GM21360 (cell line): ENCODE data around the gene SOD1.

Source experiments
- ATAC-seq: cut with Tn5 transposase; IDR thresholded peaks from one replicate; pipeline ENCODE4 v1.9.1; 2021; ENCODE audit warnings: mild to moderate bottlenecking, moderate library complexity; ENCODE audit not compliant: unreplicated experiment

The SOD1 gene

GRCh38 chr21:31678478-31678877, 19.0 kb downstream of the SOD1 start:
- ATAC-seq: no peak

DNA sequence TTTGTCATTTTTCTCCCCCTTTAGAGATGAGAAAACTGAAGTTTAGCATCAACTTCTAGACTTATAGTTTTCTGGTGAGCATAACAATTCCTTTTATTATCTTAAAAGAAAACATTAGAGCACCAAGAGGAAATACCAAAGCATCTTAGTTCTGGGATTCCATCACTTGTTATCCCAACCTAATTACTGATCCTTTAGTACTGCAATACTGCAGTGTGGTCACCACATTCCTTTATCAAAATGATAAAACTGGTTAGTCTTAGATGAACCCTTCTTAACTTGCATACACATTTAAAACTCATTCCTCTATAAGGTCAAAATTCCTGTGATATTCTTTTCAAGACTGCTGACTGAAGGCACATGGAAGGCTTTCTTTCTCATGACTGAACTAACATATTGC, 23.1 kb downstream of the SOD1 start:
- no peak for ATAC-seq

- ATAC-seq: no peak
These were observed 23.5 kb downstream of the SOD1 start for GRCh38 chr21:31683029-31683428.

DNA sequence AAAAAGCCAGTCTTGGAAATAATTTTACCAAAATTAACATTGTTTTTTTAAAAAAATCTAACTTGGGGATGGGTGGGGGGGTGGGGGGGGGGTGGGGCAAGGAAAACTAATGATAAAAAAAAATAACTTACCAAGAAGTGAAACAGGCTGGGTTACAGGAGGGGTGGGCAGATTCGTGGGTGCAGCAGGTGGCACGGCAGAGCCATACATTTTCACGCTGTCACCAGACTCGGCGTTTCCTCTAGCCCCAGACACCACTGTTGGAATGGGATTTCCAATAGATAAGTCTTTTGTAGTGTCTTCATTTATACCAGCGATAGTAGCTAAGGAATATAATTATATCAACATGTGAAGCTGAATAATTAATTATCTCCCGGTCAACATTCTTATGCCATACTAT, 25.4 kb downstream of the SOD1 start:
- no peak for ATAC-seq

DNA sequence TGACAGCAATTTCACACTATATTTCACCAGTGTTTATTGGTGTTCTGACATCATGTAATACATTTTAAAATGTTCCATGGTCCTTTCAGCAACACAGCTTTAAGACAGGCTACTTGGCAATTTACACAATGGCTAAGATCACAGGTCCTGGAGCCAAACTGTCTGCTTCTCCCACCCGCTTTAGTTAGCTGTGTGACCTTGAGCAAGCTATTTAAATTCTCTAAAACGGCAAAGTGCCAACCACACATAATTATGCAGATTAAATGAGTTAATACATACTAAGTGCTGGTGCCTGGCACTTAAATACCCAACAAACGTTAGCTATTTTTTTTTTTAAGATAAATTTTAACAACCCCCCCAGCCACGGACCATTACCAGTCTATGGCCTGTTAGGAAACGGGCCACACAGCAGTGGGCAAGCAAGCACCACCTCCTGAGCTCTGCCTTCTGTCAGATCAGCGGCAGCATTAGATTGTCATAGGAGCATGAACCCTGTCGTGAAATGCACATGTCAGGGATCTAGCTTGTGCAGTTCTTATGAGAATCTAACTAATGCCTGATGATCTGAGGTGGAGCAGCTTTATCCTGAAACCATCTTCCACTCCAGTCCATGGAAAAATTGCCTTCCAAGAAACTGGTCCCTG, 26.9 kb downstream of the SOD1 start:
- ATAC-seq: no peak

GRCh38 chr21:31687108-31687507, 27.6 kb downstream of the SOD1 start:
- ATAC-seq: no peak

GRCh38 chr21:31688603-31689368, 29.3 kb downstream of the SOD1 start:
- ATAC-seq: no peak

- no peak for ATAC-seq
These were observed 33.7 kb downstream of the SOD1 start for GRCh38 chr21:31693222-31693621.

GRCh38 chr21:31696424-31696823, 36.9 kb downstream of the SOD1 start:
- ATAC-seq: no peak

GRCh38 chr21:31698461-31698860, 39.0 kb downstream of the SOD1 start:
- ATAC-seq: no peak

DNA sequence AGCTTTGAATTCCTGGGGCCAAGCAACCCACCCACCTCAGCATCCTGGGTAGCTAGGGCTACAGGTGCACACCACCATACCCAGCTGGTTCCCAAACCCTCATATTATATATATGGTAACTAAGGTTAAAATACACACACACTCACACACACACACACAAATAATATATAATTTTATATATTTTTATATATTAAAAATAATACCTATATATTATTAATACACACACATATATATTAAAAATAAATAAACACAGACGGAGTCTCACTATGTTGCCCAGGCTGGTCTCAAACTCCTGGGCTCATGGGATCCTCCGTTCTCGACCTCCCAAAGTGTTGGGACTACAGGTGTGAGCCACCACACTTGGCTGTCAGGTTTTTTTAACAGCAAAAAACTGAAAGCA, 40.5 kb downstream of the SOD1 start:
- no peak for ATAC-seq

- no peak for ATAC-seq
These were observed 47.1 kb downstream of the SOD1 start for GRCh38 chr21:31706562-31706961.

DNA sequence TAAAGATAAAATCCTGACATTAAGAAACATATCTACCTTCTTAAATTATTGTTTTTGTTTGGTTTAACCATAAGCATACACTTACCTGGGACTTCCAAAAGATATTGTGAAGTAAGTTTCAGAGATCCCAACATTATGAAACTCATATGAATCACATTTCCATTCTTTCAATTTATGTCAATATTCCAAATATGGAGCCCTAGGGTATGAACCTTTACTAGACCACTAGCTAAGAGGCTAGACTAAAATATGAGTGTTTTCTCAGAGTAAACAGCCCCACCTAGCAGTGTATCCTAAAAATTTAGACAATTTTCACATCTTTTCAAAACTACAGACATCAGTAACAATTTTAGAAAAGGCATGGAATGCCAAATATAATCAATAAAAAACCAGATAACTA, 48.0 kb downstream of the SOD1 start:
- ATAC-seq: no peak

DNA sequence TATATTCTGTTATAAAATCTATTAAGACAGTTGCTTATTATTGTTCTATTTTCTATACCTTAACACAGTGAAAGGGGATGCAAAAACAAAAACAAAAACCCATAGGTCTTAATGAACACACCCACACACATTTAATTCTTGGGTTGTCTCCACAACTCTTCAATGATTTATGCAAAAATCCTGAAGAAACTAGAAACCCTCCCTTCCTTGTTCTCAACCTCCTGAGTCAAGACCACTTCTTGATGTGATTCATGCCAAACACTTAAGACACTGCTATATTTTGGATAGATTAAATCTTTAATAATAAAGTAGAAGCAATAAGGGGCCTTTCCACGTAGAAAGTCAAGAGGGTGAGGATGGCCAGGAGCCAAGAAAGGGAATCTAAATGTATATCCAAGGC, 49.0 kb downstream of the SOD1 start:
- no peak for ATAC-seq

DNA sequence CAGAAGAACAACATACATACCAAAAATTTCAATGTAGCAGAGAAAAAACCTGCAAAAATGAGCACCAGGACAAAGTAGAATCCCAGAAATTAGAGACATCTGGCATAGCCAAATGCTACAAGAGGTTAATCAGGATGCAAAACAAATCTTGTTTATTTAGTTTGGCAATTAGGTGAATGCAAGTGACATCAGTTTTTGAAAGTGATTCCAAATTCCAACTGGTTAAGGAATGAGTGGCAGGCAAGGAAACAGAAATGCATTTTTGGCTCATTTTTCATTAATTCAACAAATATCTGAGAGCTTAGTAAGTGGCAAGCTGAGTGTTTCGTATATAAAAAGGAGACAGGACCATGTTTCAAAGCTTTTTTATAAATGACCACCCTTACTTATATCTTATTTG, 51.1 kb downstream of the SOD1 start:
- ATAC-seq: no peak

- no peak for ATAC-seq
These were observed 51.8 kb downstream of the SOD1 start for GRCh38 chr21:31711326-31711725.

DNA sequence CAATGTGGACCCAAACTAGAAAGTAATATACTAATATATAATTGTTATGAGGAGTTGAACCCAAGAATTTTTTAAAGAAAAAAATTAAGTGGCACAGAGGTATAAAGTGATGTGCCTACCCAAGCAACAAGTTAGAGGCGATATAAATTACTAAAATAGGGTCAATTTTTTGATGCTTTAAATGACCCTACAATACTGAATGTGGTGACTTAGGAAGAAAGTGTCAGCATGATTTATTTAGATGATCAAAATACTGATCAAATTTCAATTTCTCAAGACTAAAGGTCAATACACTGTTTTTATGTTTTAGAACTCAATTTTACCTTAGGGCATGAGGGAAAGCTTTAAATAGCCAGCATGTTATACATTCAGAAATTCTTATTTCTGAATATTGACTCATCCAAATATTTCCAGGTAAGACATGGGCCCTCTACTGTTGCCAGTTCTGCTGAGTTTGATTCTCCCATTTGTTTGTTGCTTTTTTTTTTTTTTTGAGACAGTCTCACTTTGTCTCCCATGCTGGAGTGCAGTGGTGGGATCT, 52.3 kb downstream of the SOD1 start:
- no peak for ATAC-seq

DNA sequence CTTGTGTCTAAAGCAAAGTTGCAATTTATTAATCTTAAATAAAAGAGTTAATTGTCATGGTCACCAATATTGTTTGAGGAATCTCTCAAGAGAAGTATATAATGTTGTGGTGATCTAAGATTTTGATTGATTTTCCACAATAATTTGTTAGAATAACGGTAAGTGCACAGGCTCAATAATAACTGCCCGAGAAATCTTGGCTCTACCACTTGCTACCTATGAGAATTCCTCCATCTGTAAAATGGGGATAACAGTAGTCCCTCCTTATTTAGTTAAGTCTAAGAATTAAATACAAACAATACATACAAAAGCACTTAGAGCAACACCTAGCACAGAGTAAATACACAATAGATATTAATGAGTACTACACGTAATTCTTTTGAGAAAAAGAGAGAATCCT, 53.6 kb downstream of the SOD1 start:
- ATAC-seq: no peak

DNA sequence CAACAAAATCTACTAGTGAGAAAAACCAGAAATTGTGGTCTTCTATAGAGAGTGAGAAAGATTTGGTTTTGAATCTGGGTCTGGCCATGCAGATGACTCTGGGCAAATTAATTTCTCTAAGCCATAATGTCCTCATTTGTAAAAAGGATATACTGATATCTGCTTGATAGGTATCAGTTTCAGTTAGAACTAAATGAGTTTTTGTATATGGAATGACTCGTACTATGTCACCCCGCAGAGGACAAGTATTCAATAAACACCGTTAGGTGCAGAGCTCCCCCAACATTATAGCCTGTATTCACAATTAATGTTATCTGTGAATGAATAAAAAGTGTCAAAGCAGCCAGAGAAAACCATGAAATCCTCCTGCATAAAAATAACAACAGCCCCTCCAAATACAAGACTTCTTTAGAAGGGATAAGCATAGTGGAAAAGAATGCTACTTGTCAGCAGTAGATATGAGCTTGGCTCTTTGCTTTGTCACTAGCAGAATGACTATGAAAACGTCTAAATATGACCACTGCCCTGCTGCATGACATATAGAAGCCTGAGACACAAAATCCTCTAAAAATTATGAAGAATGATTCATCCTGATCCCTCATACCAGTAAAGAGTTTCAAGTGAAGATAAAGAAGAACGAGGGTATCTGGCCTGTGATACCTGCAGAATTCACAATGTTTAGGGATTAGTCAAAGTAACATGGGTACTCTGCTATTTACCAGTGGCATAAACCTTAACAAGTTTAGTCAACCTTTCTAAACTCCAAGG, 54.7 kb downstream of the SOD1 start:
- ATAC-seq: no peak

- ATAC-seq: no peak
These were observed 55.4 kb downstream of the SOD1 start for GRCh38 chr21:31714741-31715365.

GRCh38 chr21:31716106-31716505, 56.6 kb downstream of the SOD1 start:
- ATAC-seq: no peak
